KOPT-K1 (cell line): ENCODE data around the gene FAM181B.

Source experiments
- H3K27ac ChIP-seq: fragments of 200-600 bp; sonication (generic); 2 replicates; pipeline ENCODE4 v1.5.1; 2016; ENCODE audit warnings: antibody characterized with exemption, mild to moderate bottlenecking, low read depth, low read length; ENCODE audit not compliant: poor library complexity, severe bottlenecking
- H3K36me3 ChIP-seq: fragments of 200-600 bp; sonication (generic); 2 replicates; pipeline ENCODE4 v1.5.1; 2017; ENCODE audit warnings: antibody characterized with exemption, mild to moderate bottlenecking, low read length, moderate library complexity; ENCODE audit not compliant: insufficient read depth
- H3K9me3 ChIP-seq: fragments of 200-600 bp; sonication (generic); 2 replicates; pipeline ENCODE4 v1.5.1; 2017; ENCODE audit warnings: antibody characterized with exemption, low read length, mild to moderate bottlenecking; ENCODE audit not compliant: insufficient read depth, poor library complexity, severe bottlenecking

The FAM181B gene

GRCh38 chr11:82733444-82734119 is at the start of gene FAM181B:
Gene FAM181B (minus strand): TSS chr11:82733864. CDS start chr11:82733729, 135 bp downstream.
- Histone ChIP-seq H3K36me3 (no peaks in the 10 kb centered on the region), H3K9me3 (peaks cover 3% of the 10 kb centered on the region), H3K27ac (no peak within 1 kb of the TSS)

DNA sequence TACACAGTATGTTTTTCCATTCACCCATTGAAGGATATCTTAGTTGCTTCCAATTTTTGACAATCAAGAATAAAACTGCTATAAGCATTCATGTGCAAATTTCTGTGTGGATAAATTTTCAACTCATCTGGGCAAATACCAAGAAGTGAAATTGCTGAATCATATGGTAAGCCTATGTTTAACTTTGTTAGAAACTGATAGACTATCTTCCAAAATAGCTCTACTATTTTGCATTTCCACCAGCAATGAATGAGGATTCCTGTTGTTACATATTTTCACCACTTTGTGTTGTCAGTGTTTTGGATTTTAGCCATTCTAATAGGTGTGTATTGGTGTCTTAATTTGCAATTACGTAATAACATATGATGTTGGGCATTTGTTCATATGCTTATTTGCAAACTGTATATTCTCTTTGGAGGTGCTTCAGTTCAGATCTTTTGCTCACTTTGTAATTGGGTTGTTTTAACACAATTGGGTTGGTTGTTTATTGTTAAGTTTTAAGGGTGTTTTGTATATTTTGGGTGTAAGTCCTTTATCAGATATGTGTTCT is 49.2 kb upstream of the FAM181B start:
- H3K27ac ChIP-seq: no peak overlapping the region
- no peaks in the 10 kb centered on the region for H3K9me3 ChIP-seq
- no peaks in the 10 kb centered on the region for H3K36me3 ChIP-seq

- H3K9me3 ChIP-seq: no peaks in the 10 kb centered on the region
- no peak overlapping the region for H3K27ac ChIP-seq
- no peaks in the 10 kb centered on the region for H3K36me3 ChIP-seq
Measured at GRCh38 chr11:82778776-82779175, 45.1 kb upstream of the FAM181B start.

DNA sequence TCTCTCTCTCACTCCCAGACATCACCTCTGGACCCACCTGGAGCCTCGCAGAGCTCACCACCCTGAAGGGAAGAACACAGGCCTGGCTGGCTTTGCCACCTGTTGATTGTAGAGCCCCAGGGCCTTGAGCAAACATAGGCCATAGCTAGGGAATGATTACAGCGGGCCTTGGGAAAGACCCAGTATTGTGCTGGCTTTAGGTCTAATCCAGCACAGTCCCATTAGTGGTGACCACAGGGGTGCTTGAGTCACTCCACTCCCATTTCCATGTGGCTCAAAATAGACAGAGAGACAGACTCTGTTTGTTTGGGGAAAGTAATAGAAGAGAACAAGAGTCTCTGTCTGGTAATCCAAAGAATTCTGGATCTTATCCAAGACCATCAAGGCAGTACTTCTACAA is 42.7 kb upstream of the FAM181B start:
- Histone ChIP-seq H3K9me3 (no peaks in the 10 kb centered on the region), H3K27ac (no peak overlapping the region)

GRCh38 chr11:82775736-82776346 is 42.2 kb upstream of the FAM181B start:
- Histone ChIP-seq H3K27ac (no peak overlapping the region), H3K9me3 (no peaks in the 10 kb centered on the region), H3K36me3 (no peaks in the 10 kb centered on the region)

More for the DNA sequence above, 42.7 kb upstream of the FAM181B start:
- no peaks in the 10 kb centered on the region for H3K36me3 ChIP-seq

GRCh38 chr11:82775218-82775617 is 41.6 kb upstream of the FAM181B start:
- Histone ChIP-seq H3K27ac (no peak overlapping the region), H3K9me3 (no peaks in the 10 kb centered on the region)

GRCh38 chr11:82771781-82772180 is 38.1 kb upstream of the FAM181B start:
- H3K36me3 ChIP-seq: no peaks in the 10 kb centered on the region
- H3K27ac ChIP-seq: no peak overlapping the region
- no peaks in the 10 kb centered on the region for H3K9me3 ChIP-seq

More at GRCh38 chr11:82775218-82775617, 41.6 kb upstream of the FAM181B start:
- H3K36me3 ChIP-seq: no peaks in the 10 kb centered on the region

GRCh38 chr11:82767123-82767522 is 33.5 kb upstream of the FAM181B start:
- Histone ChIP-seq H3K27ac (no peak overlapping the region), H3K9me3 (no peaks in the 10 kb centered on the region), H3K36me3 (no peaks in the 10 kb centered on the region)

DNA sequence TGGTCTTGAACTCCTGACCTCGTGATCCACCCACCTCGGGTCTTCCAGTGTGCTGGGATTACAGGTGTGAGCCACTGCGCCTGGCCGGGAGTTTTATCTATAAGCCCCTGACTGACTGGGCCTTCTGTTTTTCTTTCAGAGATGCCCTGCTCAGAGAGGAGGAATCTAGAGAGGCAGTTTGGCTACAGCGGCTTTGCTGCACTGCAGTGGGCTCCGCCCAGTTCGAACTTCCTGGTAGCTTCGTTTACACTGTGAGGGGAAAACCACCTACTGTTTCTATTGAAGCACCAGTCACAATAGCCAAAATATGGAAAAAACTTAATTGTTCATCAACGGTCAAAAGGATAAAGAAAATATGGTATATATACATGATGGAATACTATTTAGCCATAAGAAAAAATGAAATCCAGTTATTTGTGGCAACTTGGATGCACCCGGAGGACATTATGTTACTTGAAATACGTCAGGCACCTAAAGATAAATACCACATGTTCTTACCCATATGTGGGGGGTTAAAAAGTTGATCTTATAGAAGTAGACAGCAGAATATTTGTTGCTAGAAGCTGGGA is 31.9 kb upstream of the FAM181B start:
- no peaks in the 10 kb centered on the region for H3K9me3 ChIP-seq
- no peaks in the 10 kb centered on the region for H3K36me3 ChIP-seq
- no peak overlapping the region for H3K27ac ChIP-seq

- Histone ChIP-seq H3K9me3 (no peaks in the 10 kb centered on the region), H3K27ac (no peak overlapping the region), H3K36me3 (no peaks in the 10 kb centered on the region)
Measured at GRCh38 chr11:82763167-82763566, 29.5 kb upstream of the FAM181B start.

DNA sequence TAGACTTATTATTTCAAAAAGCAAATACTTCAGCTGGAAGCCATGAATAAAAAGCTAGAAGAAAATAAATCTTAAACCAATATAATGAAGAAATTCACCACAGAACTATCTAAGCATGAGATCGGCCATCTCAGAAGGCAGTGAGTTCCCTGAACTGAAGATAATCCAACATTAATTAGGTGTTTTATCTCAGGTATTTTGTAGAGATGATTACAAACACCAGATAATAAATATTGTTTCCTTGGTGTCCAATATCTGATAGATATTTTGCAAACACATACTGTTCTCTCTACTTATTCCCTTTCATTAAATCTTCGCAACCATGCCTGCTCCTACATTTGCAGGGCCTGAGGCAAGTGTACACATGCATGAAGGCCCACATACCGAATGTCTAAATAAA is 26.0 kb upstream of the FAM181B start:
- Histone ChIP-seq H3K27ac (no peak overlapping the region), H3K9me3 (no peaks in the 10 kb centered on the region), H3K36me3 (no peaks in the 10 kb centered on the region)

- Histone ChIP-seq H3K36me3 (no peaks in the 10 kb centered on the region), H3K27ac (no peak overlapping the region)
Measured at GRCh38 chr11:82757660-82758357, 24.1 kb upstream of the FAM181B start.

DNA sequence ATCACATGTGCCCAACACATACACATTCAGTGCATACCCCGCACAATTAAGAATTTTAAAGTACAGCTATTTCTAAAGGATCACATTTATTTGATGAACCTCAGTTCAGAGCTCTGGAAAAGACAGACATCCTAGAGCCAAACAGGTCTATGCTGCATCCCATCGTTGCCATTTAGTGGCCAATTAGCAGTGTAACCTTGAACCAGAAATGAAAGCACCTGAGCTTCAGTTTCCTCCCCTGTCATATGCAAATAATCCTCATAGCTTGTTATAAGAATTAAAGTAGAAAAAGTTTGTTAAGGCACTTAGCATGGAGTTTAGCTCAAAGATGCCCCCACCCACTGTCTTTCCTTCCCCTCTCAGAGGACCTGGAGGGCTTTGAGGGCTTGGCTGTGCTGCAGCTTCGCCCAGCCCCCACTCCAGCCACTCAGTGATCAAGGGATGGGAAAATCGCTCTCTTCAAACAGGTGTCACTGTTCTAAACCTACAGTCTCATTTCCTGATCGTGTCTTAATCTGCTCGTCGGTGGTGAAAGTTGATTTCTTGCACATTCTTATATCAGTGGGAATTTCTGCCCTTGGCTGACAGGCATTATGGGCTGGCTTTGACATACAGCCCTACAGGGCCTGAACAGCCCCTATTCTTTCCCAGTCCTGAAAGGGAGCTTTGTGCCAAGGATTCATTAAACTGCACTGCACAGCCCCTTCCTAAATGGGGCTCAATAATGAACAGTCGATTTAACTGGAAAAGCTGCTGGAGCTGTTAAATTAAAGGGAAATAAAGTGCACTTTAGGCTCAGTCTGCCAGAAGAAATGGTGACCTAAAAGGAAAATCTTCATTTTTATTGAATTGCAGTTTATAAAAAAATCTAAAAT is 23.3 kb upstream of the FAM181B start:
- H3K36me3 ChIP-seq: no peaks in the 10 kb centered on the region

More at GRCh38 chr11:82757660-82758357, 24.1 kb upstream of the FAM181B start:
- no peaks in the 10 kb centered on the region for H3K9me3 ChIP-seq

GRCh38 chr11:82754410-82754809 is 20.7 kb upstream of the FAM181B start:
- H3K9me3 ChIP-seq: no peaks in the 10 kb centered on the region

More for the DNA sequence above, 23.3 kb upstream of the FAM181B start:
- no peak overlapping the region for H3K27ac ChIP-seq
- H3K9me3 ChIP-seq: no peaks in the 10 kb centered on the region

More at GRCh38 chr11:82754410-82754809, 20.7 kb upstream of the FAM181B start:
- Histone ChIP-seq H3K36me3 (no peaks in the 10 kb centered on the region), H3K27ac (no peak overlapping the region)
